Heart right ventricle (tissue), 16 donors: ENCODE results near the gene NELFCD. TPM values are rescaled to one million over a fixed set of nuclear protein-coding genes. Genes with fewer than 3 reads are reported as not detected.
"Not testable (repeated sequence)": the region's sequence is repeated elsewhere in the genome, so short reads cannot be mapped to it uniquely, and the experiment has no call there.

ENCODE experiments used
- ATAC-seq, 8 donors: fragments of 200-7000 bp; cut with Tn5 transposase; one replicate each; pipeline ENCODE4 v1.9.1; 2020; ENCODE audit warnings: mild to moderate bottlenecking in 8 of 8, moderate library complexity in 8 of 8, moderate number of reproducible peaks in 1 of 8
- DNase-seq, 2 donors: peaks; one replicate each; pipeline ENCODE4 v3.0.0-alpha.2; 2020
- H3K27ac ChIP-seq, 10 donors: fragments of 200-600 bp; sonication (generic) in 2 of 10; one replicate each; pipeline versions ENCODE4 v1.5.0 to v1.8.0; 2020 to 2022; ENCODE audit warnings: mild to moderate bottlenecking in 3 of 10
- H3K27me3 ChIP-seq, 7 donors: fragments of 200-600 bp; one replicate each; pipeline ENCODE4 v1.8.0; 2021 to 2022; ENCODE audit warnings: mild to moderate bottlenecking in 2 of 7
- H3K36me3 ChIP-seq, 9 donors: fragments of 200-600 bp; sonication (generic) in 1 of 9; one replicate each; pipeline versions ENCODE4 v1.5.0 to v1.8.0; 2020 to 2022; ENCODE audit warnings: mild to moderate bottlenecking in 2 of 9
- H3K4me1 ChIP-seq, 9 donors: fragments of 200-600 bp; sonication (generic) in 1 of 9; one replicate each; pipeline versions ENCODE4 v1.5.0 to v1.8.0; 2020 to 2022; ENCODE audit warnings: mild to moderate bottlenecking in 4 of 9
- H3K4me3 ChIP-seq, 10 donors: fragments of 200-600 bp; sonication (generic) in 2 of 10; one replicate each; pipeline versions ENCODE4 v1.5.0 to v1.8.0; 2020 to 2022; ENCODE audit warnings: mild to moderate bottlenecking in 7 of 10, moderate library complexity in 2 of 10
- H3K9me3 ChIP-seq, 11 donors: fragments of 200-600 bp in 10 of 11; sonication (generic) in 2 of 11; one replicate each; pipeline versions ENCODE4 v1.5.0 to v1.8.0; 2013 to 2022; ENCODE audit warnings: mild to moderate bottlenecking in 2 of 11, control low read depth in 1 of 11, moderate library complexity in 1 of 11
- WGBS, 2 donors: extraction: QIAGEN DNeasy Blood & Tissue Kit; methylation state at CpG; one replicate each; pipeline ENCODE4 v1.1.7; 2013; ENCODE audit warnings: inconsistent platforms in 1 of 2; 5-methylcytosine and 5-hydroxymethylcytosine counted together
- intact Hi-C, 10 donors: fragments of 100-400 bp; cut with DNase I; formaldehyde crosslinking; loops; one replicate each; pipeline versions ENCODE4 v1.11.1 to v1.14.2; 2022
- polyA plus RNA-seq, 2 donors: library from polyadenylated mRNA; stranded (reverse); fragments of 200-250 nt; gene quantifications; one replicate each; pipeline ENCODE4 v1.2.3, GENCODE V29; 2013
- total RNA-seq, 10 donors: library from RNA; stranded (reverse); fragmentation: NEBNext Ultra II Directional in 3 of 10; extraction: Animal tissue kit (Norgen Biotek cat#: 25700) in 3 of 10; gene quantifications; one replicate each; pipeline versions ENCODE4 v1.2.1 to v1.2.4, GENCODE V29; 2021 to 2023
- TF ChIP-seq, protein P1 (sequence below), 9 donors: fragments of 200-600 bp; sonication (generic) in 2 of 9; IDR thresholded peaks; one replicate each; pipeline versions ENCODE4 v1.5.0 to v1.8.0; 2021 to 2022; ENCODE audit warnings: antibody characterized with exemption in 9 of 9, mild to moderate bottlenecking in 5 of 9, moderate library complexity in 1 of 9
- donor health status: Arrhythmogenic right ventricular cardiomyopathy.
- donor health status: ischemic (EF 13 %, LVEDD 7.1; RV severe dilation, severe dysfunction).
- donor health status: healthy with polysubstance abuse.
- donor health status: DM: no; HTN: yes; CAD: no.
- donor health status: DM: no; HTN: no; CAD: no.
- donor health status: ischemic (EF 25% LVEDD 6.9; RV normal size, moderate dysfunction).
- donor health status: ischemic (EF 25% LVEDD 5.7; RV mildly dilated, moderate dysfunction).
- donor health status: healthy.
- donor health status: DM: yes; HTN: yes; CAD: no.
- donor health status: Ischemic cardiomyopathy.
- donor health status: ischemic (EF 35%, LVEDD 5.7; RV mildly dilated, moderate dysfunction).
- donor health status: nonischemic (EF 11% LVEDD 7.7; RV severe dilation, severe dysfunction).
- donor health status: DM: yes; HTN: yes; CAD: no.
- donor health status: PGD.
- donor health status: ischemic (EF 29% LVEDD 5.4; RV normal size, mild dysfunction).
- donor health status: nonischemic (EF 23%, LVEDD 6.1; RV moderate dilation, normal function).

The NELFCD gene
- total and polyA plus RNA-seq, 12 donors = 22.8 to 48.1 (median 31.1) TPM

- intact Hi-C loops = loop anchor here in 5 of 10 donors (10.0 kb wide), 4 partner anchors 53 to 653 kb away; partner anchors contain the start of genes NELFCD (in 1 of the 5), STX16 (in 1 of the 5) and VAPB (in 1 of the 5)
- Histone ChIP-seq H3K36me3 (peaks cover 0 to 70% (median 39%) of the 10 kb centered on the region in 9 donors), H3K27me3 (no peaks in the 10 kb centered on the region), H3K9me3 (no peaks in the 10 kb centered on the region), H3K4me3 (no peak overlapping the region), H3K27ac (no peak overlapping the region), H3K4me1 (peaks cover 5 to 45% (median 32%) of the 10 kb centered on the region in 9 donors)
- ATAC-seq (no peak), DNase-seq (no peak)
- 92% methylated on average over 12 of the region's 12 CpGs for WGBS, 2 donors
- TF ChIP-seq, protein P1, sequence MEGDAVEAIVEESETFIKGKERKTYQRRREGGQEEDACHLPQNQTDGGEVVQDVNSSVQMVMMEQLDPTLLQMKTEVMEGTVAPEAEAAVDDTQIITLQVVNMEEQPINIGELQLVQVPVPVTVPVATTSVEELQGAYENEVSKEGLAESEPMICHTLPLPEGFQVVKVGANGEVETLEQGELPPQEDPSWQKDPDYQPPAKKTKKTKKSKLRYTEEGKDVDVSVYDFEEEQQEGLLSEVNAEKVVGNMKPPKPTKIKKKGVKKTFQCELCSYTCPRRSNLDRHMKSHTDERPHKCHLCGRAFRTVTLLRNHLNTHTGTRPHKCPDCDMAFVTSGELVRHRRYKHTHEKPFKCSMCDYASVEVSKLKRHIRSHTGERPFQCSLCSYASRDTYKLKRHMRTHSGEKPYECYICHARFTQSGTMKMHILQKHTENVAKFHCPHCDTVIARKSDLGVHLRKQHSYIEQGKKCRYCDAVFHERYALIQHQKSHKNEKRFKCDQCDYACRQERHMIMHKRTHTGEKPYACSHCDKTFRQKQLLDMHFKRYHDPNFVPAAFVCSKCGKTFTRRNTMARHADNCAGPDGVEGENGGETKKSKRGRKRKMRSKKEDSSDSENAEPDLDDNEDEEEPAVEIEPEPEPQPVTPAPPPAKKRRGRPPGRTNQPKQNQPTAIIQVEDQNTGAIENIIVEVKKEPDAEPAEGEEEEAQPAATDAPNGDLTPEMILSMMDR (IDR thresholded peaks at IDR 0.05) = no peak
Measured at GRCh38 chr20:59037386-59037785, 56.3 kb downstream of the NELFCD start.

GRCh38 chr20:59039233-59039632, 58.2 kb downstream of the NELFCD start:
- WGBS, 2 donors = 72 to 74% methylated on average over 1 of the region's 1 CpG
- TF ChIP-seq, protein P1 (IDR thresholded peaks at IDR 0.05) = no peak
- no peak overlapping the region for H3K27ac ChIP-seq
- H3K36me3 ChIP-seq = peaks cover 0 to 62% (median 34%) of the 10 kb centered on the region in 9 donors
- H3K9me3 ChIP-seq = no peaks in the 10 kb centered on the region
- ATAC-seq (no peak), DNase-seq (no peak)
- no peaks in the 10 kb centered on the region for H3K27me3 ChIP-seq
- no peak overlapping the region for H3K4me3 ChIP-seq
- H3K4me1 ChIP-seq = peaks cover 4 to 42% (median 37%) of the 10 kb centered on the region in 9 donors
- intact Hi-C loops = loop anchor here in 5 of 10 donors (10.0 kb wide), 4 partner anchors 54 to 654 kb away; partner anchors contain the start of genes NELFCD (in 1 of the 5), STX16 (in 1 of the 5) and VAPB (in 1 of the 5)

GRCh38 chr20:59040667-59041066, 59.6 kb downstream of the NELFCD start:
- Histone ChIP-seq H3K4me3 (no peak overlapping the region), H3K9me3 (no peaks in the 10 kb centered on the region), H3K4me1 (peaks cover 4 to 42% (median 37%) of the 10 kb centered on the region in 9 donors), H3K27me3 (no peaks in the 10 kb centered on the region), H3K36me3 (peaks cover 0 to 48% (median 23%) of the 10 kb centered on the region in 9 donors), H3K27ac (no peak overlapping the region)
- TF ChIP-seq, protein P1 (IDR thresholded peaks at IDR 0.05) = no peak
- 81 to 88% methylated on average over 5 of the region's 5 CpGs for WGBS, 2 donors
- intact Hi-C loops = loop anchor here in 1 of 10 donors (10.0 kb wide), 1 partner anchor 166 kb away; no protein-coding TSS in a partner anchor
- DNase-seq (no peak), ATAC-seq (no peak)

DNA sequence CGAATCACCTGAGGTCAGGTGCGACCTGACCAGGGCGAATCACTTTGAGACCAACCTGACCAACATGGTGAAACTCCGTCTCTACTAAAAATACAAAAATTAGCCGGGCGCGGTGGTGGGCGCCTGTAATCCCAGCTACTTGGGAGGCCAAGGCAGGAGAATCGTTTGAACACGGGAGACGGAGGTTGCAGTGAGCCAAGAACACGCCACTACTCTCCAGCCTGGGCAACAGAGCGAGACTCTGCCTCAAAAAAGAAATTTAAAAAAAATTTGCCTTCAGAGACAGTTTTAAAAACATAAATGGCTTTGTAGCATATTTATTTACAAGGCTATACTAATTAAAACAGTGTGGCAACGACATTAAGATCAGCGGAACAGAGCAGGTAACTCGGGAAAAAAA, 60.4 kb downstream of the NELFCD start:
- Histone ChIP-seq H3K27ac (peak overlapping the region in 6 of 10 donors; percentile 76 to 93 (median 90)), H3K4me3 (peak overlapping the region in 9 of 10 donors; percentile 64 to 93 (median 88)), H3K4me1 (peaks cover 4 to 42% (median 37%) of the 10 kb centered on the region in 9 donors), H3K36me3 (peaks cover 0 to 40% (median 15%) of the 10 kb centered on the region in 9 donors)
- WGBS, 2 donors = 90 to 97% methylated on average over 16 of the region's 16 CpGs
- not testable (repeated sequence) for DNase-seq, ATAC-seq, H3K27me3 ChIP-seq, H3K9me3 ChIP-seq
- intact Hi-C loops = loop anchor here in 1 of 10 donors (10.0 kb wide), 1 partner anchor 167 kb away; no protein-coding TSS in a partner anchor
